A549 (cell line): ENCODE results near the gene CTSH. TPM values are rescaled to one million over a fixed set of nuclear protein-coding genes. Genes with fewer than 3 reads are reported as not detected.

Experiments
- ATAC-seq, 2 experiments: fragments of 200-7000 bp in 1 of 2; fragments of >200 bp in 1 of 2; cut with Nextera tagmentation in 1 of 2; cut with Tn5 transposase in 1 of 2; 3 replicates each; pipeline versions ENCODE4 v1.8.0 to v1.9.1; 2018 to 2020; ENCODE audit warnings: mild to moderate bottlenecking in 1 of 2, moderate library complexity in 1 of 2
- CTCF ChIA-PET: fragments of 300-600 bp; sonication (Branson Sonifier 250); formaldehyde crosslinking; extraction: SDS; loops from one replicate; lab custom pipeline; 2021; ENCODE audit warnings: antibody characterized with exemption, inconsistent platforms; lab: Yijun Ruan, JAX
- POLR2A ChIA-PET: fragments of 350-600 bp; formaldehyde crosslinking; extraction: SDS; loops from one replicate; lab custom pipeline; 2021; ENCODE audit warnings: antibody characterized with exemption, inconsistent platforms; lab: Yijun Ruan, JAX
- DNase-seq, 2 experiments: peaks; one replicate each; pipeline versions ENCODE4 v3.0.0 to v3.0.0-alpha.2; 2011 to 2016; ENCODE audit warnings: low read depth in 1 of 2, low spot score in 1 of 2
- FAIRE-seq: peaks from 2 replicates; lab custom pipeline; 2011; peaks lifted over from hg19 to GRCh38; lab: Jason Lieb, UNC
- H3K27ac ChIP-seq, 2 experiments: fragments of >200 bp; sonication (Bioruptor Twin); formaldehyde crosslinking; 3 replicates each; pipeline ENCODE4 v1.5.1; 2016 to 2017
- H3K4me1 ChIP-seq: fragments of >200 bp; sonication (Bioruptor Twin); formaldehyde crosslinking; 3 replicates; pipeline ENCODE4 v1.6.1; 2016
- H3K4me2 ChIP-seq: fragments of >200 bp; sonication (Bioruptor Twin); formaldehyde crosslinking; 3 replicates; pipeline ENCODE4 v1.6.1; 2016
- H3K4me3 ChIP-seq: fragments of >200 bp; sonication (Bioruptor Twin); formaldehyde crosslinking; 3 replicates; pipeline ENCODE4 v1.5.1; 2016
- H3K9me3 ChIP-seq: fragments of >200 bp; sonication (Bioruptor Twin); formaldehyde crosslinking; 3 replicates; pipeline ENCODE4 v1.6.1; 2016
- BCL3 ChIP-seq: fragments of >200 bp; sonication (Bioruptor Twin); formaldehyde crosslinking; IDR thresholded peaks from 3 replicates; pipeline ENCODE4 v1.6.1; 2016
- CBX2 ChIP-seq: fragments of 200-600 bp; sonication (generic); IDR thresholded peaks from 2 replicates; pipeline ENCODE4 v1.6.1; 2016; ENCODE audit warnings: low read depth, mild to moderate bottlenecking, borderline replicate concordance
- CHD2 ChIP-seq: fragments of 150-350 bp; IDR thresholded peaks from 2 replicates; pipeline ENCODE4 v1.6.1; 2014; ENCODE audit warnings: low read length; ENCODE audit not compliant: partially characterized antibody
- CHD4 ChIP-seq: fragments of 200-600 bp; sonication (generic); IDR thresholded peaks from 2 replicates; pipeline ENCODE4 v1.6.1; 2016; ENCODE audit warnings: antibody characterized with exemption, mild to moderate bottlenecking, borderline replicate concordance
- EHF ChIP-seq: fragments of 250-450 bp; sonication (Bioruptor Pico); IDR thresholded peaks from 2 replicates; pipeline ENCODE4 v1.5.0; 2020; ENCODE audit warnings: mild to moderate bottlenecking
- ELK1 ChIP-seq: fragments of 150-350 bp; IDR thresholded peaks from 2 replicates; pipeline ENCODE4 v1.6.1; 2014; ENCODE audit warnings: low read depth, mild to moderate bottlenecking, low read length
- EP300 ChIP-seq, 2 experiments: fragments of >200 bp; sonication (Bioruptor Twin); formaldehyde crosslinking; IDR thresholded peaks; 2 replicates in 1 of 2; 3 replicates in 1 of 2; pipeline ENCODE4 v1.6.1; 2016 to 2017
- FOSL2 ChIP-seq, 2 experiments: fragments of 450-650 bp in 1 of 2; fragments of >200 bp in 1 of 2; sonication (Bioruptor Twin) in 1 of 2; formaldehyde crosslinking; IDR thresholded peaks; 2 replicates each; pipeline versions ENCODE4 v1.5.0 to v1.6.1; 2016 to 2020; ENCODE audit warnings: mild to moderate bottlenecking in 1 of 2, moderate library complexity in 1 of 2
- GATA3 ChIP-seq: IDR thresholded peaks from 2 replicates; pipeline ENCODE4 v1.6.1; 2012; ENCODE audit warnings: borderline replicate concordance
- HDAC2 ChIP-seq: fragments of 200-600 bp; sonication (generic); IDR thresholded peaks from 2 replicates; pipeline ENCODE4 v1.6.1; 2016
- JUN ChIP-seq, 2 experiments: fragments of >200 bp; sonication (Bioruptor Twin); formaldehyde crosslinking; IDR thresholded peaks; 2 replicates in 1 of 2; 3 replicates in 1 of 2; pipeline ENCODE4 v1.6.1; 2016 to 2017
- KDM5A ChIP-seq: fragments of 200-600 bp; sonication (generic); IDR thresholded peaks from 2 replicates; pipeline ENCODE4 v1.6.1; 2016; ENCODE audit warnings: antibody characterized with exemption, mild to moderate bottlenecking
- MAX ChIP-seq: IDR thresholded peaks from 2 replicates; pipeline ENCODE4 v1.6.1; 2012
- MAZ ChIP-seq: fragments of 150-350 bp; IDR thresholded peaks from 2 replicates; pipeline ENCODE4 v1.6.1; 2014; ENCODE audit warnings: antibody characterized with exemption, low read depth, low read length, borderline replicate concordance
- NR3C1 ChIP-seq: fragments of >200 bp; sonication (Bioruptor Twin); formaldehyde crosslinking; IDR thresholded peaks from 3 replicates; pipeline ENCODE4 v1.6.1; 2017
- POLR2AphosphoS2 ChIP-seq: conservative IDR thresholded peaks from 2 replicates; pipeline ENCODE4 v1.6.1; 2012; ENCODE audit warnings: low read length, improper control_type of control experiment, inconsistent platforms
- RAD21 ChIP-seq, 2 experiments: fragments of >200 bp in 1 of 2; sonication (Bioruptor Twin) in 1 of 2; formaldehyde crosslinking in 1 of 2; IDR thresholded peaks in 1 of 2; conservative IDR thresholded peaks in 1 of 2; 2 replicates in 1 of 2; 3 replicates in 1 of 2; pipeline ENCODE4 v1.6.1; 2012 to 2018; ENCODE audit warnings: inconsistent platforms in 1 of 2
- RARB ChIP-seq: fragments of 250-450 bp; sonication (Bioruptor Pico); IDR thresholded peaks from 2 replicates; pipeline ENCODE4 v1.8.0; 2021; ENCODE audit warnings: mild to moderate bottlenecking, moderate library complexity
- RCOR1 ChIP-seq: fragments of 150-350 bp; IDR thresholded peaks from 2 replicates; pipeline ENCODE4 v1.6.1; 2014; ENCODE audit warnings: antibody characterized with exemption, low read length, low read depth
- REST ChIP-seq: fragments of 200-600 bp; sonication (generic); IDR thresholded peaks from 2 replicates; pipeline ENCODE4 v1.6.1; 2016; ENCODE audit warnings: antibody characterized with exemption, mild to moderate bottlenecking, moderate library complexity
- RFX5 ChIP-seq: fragments of 450-650 bp; IDR thresholded peaks from 2 replicates; pipeline ENCODE4 v1.7.1; 2014; ENCODE audit warnings: antibody characterized with exemption, mild to moderate bottlenecking, moderate library complexity
- SMC3 ChIP-seq: fragments of >200 bp; sonication (Bioruptor Twin); formaldehyde crosslinking; IDR thresholded peaks from 3 replicates; pipeline ENCODE4 v1.6.1; 2018; ENCODE audit warnings: inconsistent platforms
- TFCP2L1 ChIP-seq: fragments of 250-450 bp; sonication (Bioruptor Pico); IDR thresholded peaks from 2 replicates; pipeline ENCODE4 v1.5.0; 2021; ENCODE audit warnings: mild to moderate bottlenecking
- TP53 ChIP-seq: fragments of 250-450 bp; sonication (Bioruptor Pico); IDR thresholded peaks from 2 replicates; pipeline ENCODE4 v1.5.0; 2021; ENCODE audit warnings: mild to moderate bottlenecking, moderate library complexity
- USF2 ChIP-seq: fragments of 450-650 bp; IDR thresholded peaks from 2 replicates; pipeline ENCODE4 v1.6.1; 2014; ENCODE audit warnings: antibody characterized with exemption
- ZC3H11A ChIP-seq: fragments of 450-650 bp; IDR thresholded peaks from 2 replicates; pipeline ENCODE4 v1.6.1; 2014; ENCODE audit warnings: antibody characterized with exemption, mild to moderate bottlenecking
- ZNF302 ChIP-seq: fragments of 250-450 bp; sonication (Bioruptor Pico); IDR thresholded peaks from 2 replicates; pipeline ENCODE4 v1.9.0; 2021; ENCODE audit warnings: inconsistent platforms, mild to moderate bottlenecking, moderate library complexity
- WGBS: methylation state at CpG from one replicate; pipeline ENCODE4 v1.1.6; 2017; ENCODE audit errors: missing lambda C conversion rate; 5-methylcytosine and 5-hydroxymethylcytosine counted together
- polyA plus RNA-seq, 4 experiments: library from polyadenylated mRNA; depleted of rRNA in 3 of 4; stranded (reverse); fragments of >200 nt; fragmentation: RNase III in 1 of 4; extraction: RNeasy Plus Mini Kit Qiagen cat#74134 plus additional on column Dnase treatment in 1 of 4; gene quantifications; 2 replicates in 3 of 4; 3 replicates in 1 of 4; pipeline ENCODE4 v1.2.3, GENCODE V29; 2011 to 2017

Gene CTSH
- polyA plus RNA-seq, 2 of the 4 experiments (the other 2 are of a cell fraction), result 25.2 to 33.3 TPM

- no peak for TF ChIP-seq RARB (CRISPR knock-in tag)
- TF ChIP-seq TP53 (CRISPR knock-in tag), result no peak
- TF ChIP-seq ZC3H11A, result no peak
- TF ChIP-seq KDM5A, result no peak
- no peak for TF ChIP-seq REST
- no peak for TF ChIP-seq NR3C1
- 0 out of 2 replicates have a peak, but pooled peaks have one; percentile 27 for TF ChIP-seq FOSL2 (IDR thresholded peaks at IDR 0.05)
- TF ChIP-seq FOSL2 (CRISPR knock-in tag; IDR thresholded peaks at IDR 0.05), result peak; percentile 78
- TF ChIP-seq CHD4, result no peak
- TF ChIP-seq CHD2, result no peak
- 0 out of 5 replicates have a peak, but pooled peaks of 1 of the 2 experiments have one; percentile 44 for TF ChIP-seq JUN (IDR thresholded peaks at IDR 0.05)
- no peak for TF ChIP-seq RFX5
- peak; percentile 61; the same call in 1 of the 2 replicates for TF ChIP-seq ZNF302 (CRISPR knock-in tag)
- no peak for TF ChIP-seq RAD21 (conservative IDR thresholded peaks at IDR 0.05 in 1 of 2, IDR thresholded peaks at IDR 0.05 in 1 of 2)
- no peak for TF ChIP-seq HDAC2
- peak; percentile 58 for TF ChIP-seq USF2
- no peak for TF ChIP-seq CBX2
- no peak for TF ChIP-seq SMC3
- TF ChIP-seq EP300 (IDR thresholded peaks at IDR 0.05), result no peak
- no peak for TF ChIP-seq ELK1
- TF ChIP-seq RCOR1, result no peak
- TF ChIP-seq TFCP2L1, result no peak
Observed at GRCh38 chr15:78988361-78988911, 43.6 kb upstream of the CTSH start (continued).

GRCh38 chr15:78987556-78988360 lies 42.9 kb upstream of the CTSH start:
- Histone ChIP-seq H3K4me1 (peaks cover 17% of the 10 kb centered on the region), H3K27ac (peak overlapping the region; percentile 74 to 90), H3K9me3 (no peaks in the 10 kb centered on the region), H3K4me2 (peak overlapping the region; percentile 54), H3K4me3 (no peak overlapping the region)
- ATAC-seq, result peak in 1 of 2 experiments; percentile 3; a peak in 3 of 6 replicates
- no peak for DNase-seq
- 83% methylated on average over 10 of the region's 10 CpGs for WGBS
- POLR2A ChIA-PET, result no interaction called here
- FAIRE-seq, result no peak
- CTCF ChIA-PET, result interaction anchor here (0.7 to 1.8 kb wide), 2 partner anchors 9 to 10 kb away, joined by 3 to 10 read pairs; no protein-coding TSS in a partner anchor
- no peak for TF ChIP-seq RFX5
- no peak for TF ChIP-seq EHF (CRISPR knock-in tag)
- TF ChIP-seq POLR2AphosphoS2, result no peak
- TF ChIP-seq REST, result no peak
- TF ChIP-seq HDAC2, result no peak
- TF ChIP-seq MAX, result no peak
- no peak for TF ChIP-seq TP53 (CRISPR knock-in tag)
- TF ChIP-seq GATA3, result no peak
- no peak for TF ChIP-seq ZC3H11A
- TF ChIP-seq ZNF302 (CRISPR knock-in tag), result no peak
- no peak for TF ChIP-seq BCL3
- TF ChIP-seq MAZ, result no peak
